Mesenchymal stem cell (in vitro differentiated cells and primary cell): ENCODE data around the gene GNPAT.

Experiments used
- DNase-seq: peaks from one replicate; pipeline ENCODE4 v3.0.0-alpha.2; 2013
- H2AFZ ChIP-seq: one replicate; pipeline ENCODE4 v1.6.1; 2013; ENCODE audit warnings: low read depth, mild to moderate bottlenecking, control low read depth, inconsistent platforms, low read length, moderate library complexity
- H2AK5ac ChIP-seq: 2 replicates; pipeline ENCODE4 v1.6.1; 2013; ENCODE audit warnings: low read length, moderate library complexity, mild to moderate bottlenecking, inconsistent platforms; ENCODE audit not compliant: severe bottlenecking
- H2BK120ac ChIP-seq: one replicate; pipeline ENCODE4 v1.6.1; 2013; ENCODE audit warnings: low read depth, mild to moderate bottlenecking, inconsistent platforms, low read length, moderate library complexity
- H2BK12ac ChIP-seq, 2 experiments: one replicate each; pipeline ENCODE4 v1.6.1; 2013; ENCODE audit warnings: inconsistent platforms in 2 of 2, low read length in 2 of 2, mild to moderate bottlenecking in 2 of 2, moderate library complexity in 2 of 2, control low read depth in 1 of 2
- H2BK15ac ChIP-seq: one replicate; pipeline ENCODE4 v1.6.1; 2013; ENCODE audit warnings: mild to moderate bottlenecking, low read depth, inconsistent platforms; ENCODE audit not compliant: poor library complexity, severe bottlenecking
- H2BK5ac ChIP-seq: 2 replicates; pipeline ENCODE4 v1.6.1; 2013; ENCODE audit warnings: low read depth, mild to moderate bottlenecking, low read length, control low read depth, inconsistent platforms; ENCODE audit not compliant: poor library complexity, severe bottlenecking
- H3K14ac ChIP-seq, 2 experiments: one replicate each; pipeline ENCODE4 v1.6.1; 2013; ENCODE audit warnings: inconsistent platforms in 2 of 2, low read length in 2 of 2, control low read depth in 1 of 2, mild to moderate bottlenecking in 1 of 2, moderate library complexity in 1 of 2
- H3K18ac ChIP-seq, 2 experiments: one replicate each; pipeline ENCODE4 v1.6.1; 2013; ENCODE audit warnings: inconsistent platforms in 2 of 2, low read length in 2 of 2, control low read depth in 1 of 2, low read depth in 1 of 2, mild to moderate bottlenecking in 1 of 2
- H3K23ac ChIP-seq, 2 experiments: one replicate each; pipeline ENCODE4 v1.6.1; 2013; ENCODE audit warnings: inconsistent platforms in 2 of 2, low read length in 2 of 2, mild to moderate bottlenecking in 2 of 2, moderate library complexity in 2 of 2, control low read depth in 1 of 2
- H3K27ac ChIP-seq: 2 replicates; pipeline ENCODE4 v1.5.1; 2013; ENCODE audit warnings: mild to moderate bottlenecking, moderate library complexity, low read length, control low read depth, inconsistent platforms; ENCODE audit not compliant: poor library complexity, severe bottlenecking
- H3K27me3 ChIP-seq, 2 experiments: 2 replicates each; pipeline versions ENCODE4 v1.6.1 to v1.7.0; 2013; ENCODE audit warnings: low read length in 2 of 2, mild to moderate bottlenecking in 2 of 2, moderate library complexity in 2 of 2, control low read depth in 1 of 2, inconsistent platforms in 1 of 2; ENCODE audit not compliant: control insufficient read depth in 1 of 2, insufficient read depth in 1 of 2
- H3K36me3 ChIP-seq, 2 experiments: 2 replicates each; pipeline versions ENCODE4 v1.6.1 to v1.7.0; 2013; ENCODE audit warnings: low read length in 2 of 2, control low read depth in 1 of 2, inconsistent platforms in 1 of 2, low read depth in 1 of 2, mild to moderate bottlenecking in 1 of 2; ENCODE audit not compliant: insufficient read depth in 2 of 2, control insufficient read depth in 1 of 2
- H3K4ac ChIP-seq, 2 experiments: one replicate each; pipeline ENCODE4 v1.6.1; 2013; ENCODE audit warnings: inconsistent platforms in 2 of 2, low read length in 2 of 2, mild to moderate bottlenecking in 2 of 2, moderate library complexity in 2 of 2, control low read depth in 1 of 2, low read depth in 1 of 2
- H3K4me1 ChIP-seq: 2 replicates; pipeline ENCODE4 v1.6.1; 2013; ENCODE audit warnings: low read depth, low read length, control low read depth; ENCODE audit not compliant: control insufficient read depth, insufficient read depth
- H3K4me2 ChIP-seq: 2 replicates; pipeline ENCODE4 v1.6.1; 2013; ENCODE audit warnings: low read length, mild to moderate bottlenecking, inconsistent platforms; ENCODE audit not compliant: poor library complexity, severe bottlenecking
- H3K4me3 ChIP-seq, 2 experiments: 2 replicates each; pipeline versions ENCODE4 v1.5.1 to v1.7.0; 2013; ENCODE audit warnings: low read length in 2 of 2, mild to moderate bottlenecking in 2 of 2, control low read depth in 1 of 2, low read depth in 1 of 2; ENCODE audit not compliant: insufficient read depth in 1 of 2
- H3K79me1 ChIP-seq: replicated peaks from 2 replicates; pipeline ENCODE4 v1.6.1; 2013; ENCODE audit warnings: mild to moderate bottlenecking, control low read depth, low read length, inconsistent platforms; ENCODE audit not compliant: poor library complexity, severe bottlenecking
- H3K9ac ChIP-seq: 2 replicates; pipeline ENCODE4 v1.7.0; 2013; ENCODE audit warnings: mild to moderate bottlenecking, low read length, moderate library complexity
- H3K9me3 ChIP-seq: 2 replicates; pipeline ENCODE4 v1.7.0; 2013; ENCODE audit warnings: mild to moderate bottlenecking, low read length; ENCODE audit not compliant: control insufficient read depth
- H4K8ac ChIP-seq: one replicate; pipeline ENCODE4 v1.6.1; 2013; ENCODE audit warnings: inconsistent platforms, mild to moderate bottlenecking, low read length, moderate library complexity
- H4K91ac ChIP-seq: one replicate; pipeline ENCODE4 v1.6.1; 2013; ENCODE audit warnings: mild to moderate bottlenecking, low read length, inconsistent platforms
- WGBS: methylation state at CpG from one replicate; pipeline ENCODE4 v1.1.7; 2013; ENCODE audit warnings: mixed read lengths; 5-methylcytosine and 5-hydroxymethylcytosine counted together

GNPAT gene

GRCh38 chr1:231278100-231278790 lies 37.2 kb downstream of the GNPAT start:
- Histone ChIP-seq H3K79me1 (no peaks in the 10 kb centered on the region), H3K9me3 (no peaks in the 10 kb centered on the region), H3K18ac (no peak overlapping the region), H3K4me3 (no peak overlapping the region), H2BK12ac (no peak overlapping the region), H3K36me3 (peaks cover 8 to 46% of the 10 kb centered on the region in 2 experiments), H3K9ac (no peak overlapping the region), H3K4me1 (peaks cover 6% of the 10 kb centered on the region), H2AFZ (no peak overlapping the region), H2BK5ac (no peak overlapping the region), H3K14ac (no peak overlapping the region), H4K8ac (no peak overlapping the region), H3K27me3 (no peaks in the 10 kb centered on the region), H3K4me2 (no peak overlapping the region), H3K23ac (no peak overlapping the region), H4K91ac (no peak overlapping the region), H2BK15ac (no peak overlapping the region), H2AK5ac (no peak overlapping the region), H3K4ac (no peak overlapping the region), H2BK120ac (no peak overlapping the region), H3K27ac (no peak overlapping the region)
- no peak for DNase-seq
- 92% methylated on average over 7 of the region's 9 CpGs for WGBS

- H3K27ac ChIP-seq, result no peak overlapping the region
- no peak overlapping the region for H4K91ac ChIP-seq
- peaks cover 5% of the 10 kb centered on the region for H3K4me1 ChIP-seq
- H2BK5ac ChIP-seq, result no peak overlapping the region
- no peak overlapping the region for H4K8ac ChIP-seq
- WGBS, result no CpG with 5 or more reads among the region's 1 CpG
- H3K4me2 ChIP-seq, result no peak overlapping the region
- no peak overlapping the region for H3K4me3 ChIP-seq
- H2BK15ac ChIP-seq, result no peak overlapping the region
- no peaks in the 10 kb centered on the region for H3K27me3 ChIP-seq
- H3K9ac ChIP-seq, result no peak overlapping the region
- no peak overlapping the region for H2AFZ ChIP-seq
- peaks cover 8 to 40% of the 10 kb centered on the region in 2 experiments for H3K36me3 ChIP-seq
- peak; percentile 18 for DNase-seq
- no peaks in the 10 kb centered on the region for H3K79me1 ChIP-seq
- H2BK120ac ChIP-seq, result no peak overlapping the region
- no peaks in the 10 kb centered on the region for H3K9me3 ChIP-seq
- H3K18ac ChIP-seq, result no peak overlapping the region
- no peak overlapping the region for H3K23ac ChIP-seq
- H2AK5ac ChIP-seq, result no peak overlapping the region
- H2BK12ac ChIP-seq, result no peak overlapping the region
- no peak overlapping the region for H3K14ac ChIP-seq
- no peak overlapping the region for H3K4ac ChIP-seq
These were observed 38.1 kb downstream of the GNPAT start for GRCh38 chr1:231279081-231279480.

GRCh38 chr1:231279683-231280082 lies 38.7 kb downstream of the GNPAT start:
- H4K8ac ChIP-seq, result no peak overlapping the region
- no peak for DNase-seq
- peaks cover 8 to 34% of the 10 kb centered on the region in 2 experiments for H3K36me3 ChIP-seq
- no peak overlapping the region for H3K23ac ChIP-seq
- no peak overlapping the region for H3K4me3 ChIP-seq
- H2AFZ ChIP-seq, result no peak overlapping the region
- H3K18ac ChIP-seq, result no peak overlapping the region
- H3K79me1 ChIP-seq, result no peaks in the 10 kb centered on the region
- no peaks in the 10 kb centered on the region for H3K9me3 ChIP-seq
- 96% methylated on average over 7 of the region's 7 CpGs for WGBS
- H2AK5ac ChIP-seq, result no peak overlapping the region
- H3K4me1 ChIP-seq, result peaks cover 2% of the 10 kb centered on the region
- H2BK5ac ChIP-seq, result no peak overlapping the region
- no peak overlapping the region for H2BK12ac ChIP-seq
- no peak overlapping the region for H3K4me2 ChIP-seq
- H3K27ac ChIP-seq, result no peak overlapping the region
- H3K9ac ChIP-seq, result no peak overlapping the region
- no peak overlapping the region for H3K14ac ChIP-seq
- H4K91ac ChIP-seq, result no peak overlapping the region
- no peak overlapping the region for H2BK15ac ChIP-seq
- no peaks in the 10 kb centered on the region for H3K27me3 ChIP-seq
- H2BK120ac ChIP-seq, result no peak overlapping the region
- no peak overlapping the region for H3K4ac ChIP-seq

GRCh38 chr1:231284441-231284840 lies 43.4 kb downstream of the GNPAT start:
- Histone ChIP-seq H3K4me1 (no peaks in the 10 kb centered on the region), H2BK5ac (no peak overlapping the region), H3K4me3 (no peak overlapping the region), H4K8ac (no peak overlapping the region), H2BK120ac (no peak overlapping the region), H3K36me3 (no peaks in the 10 kb centered on the region), H2BK15ac (no peak overlapping the region), H3K4me2 (no peak overlapping the region), H2AFZ (no peak overlapping the region), H3K4ac (no peak overlapping the region), H4K91ac (no peak overlapping the region), H3K23ac (no peak overlapping the region), H2BK12ac (no peak overlapping the region), H3K9ac (no peak overlapping the region), H3K9me3 (no peaks in the 10 kb centered on the region), H2AK5ac (no peak overlapping the region), H3K27ac (no peak overlapping the region), H3K14ac (no peak overlapping the region), H3K27me3 (no peaks in the 10 kb centered on the region), H3K79me1 (no peaks in the 10 kb centered on the region), H3K18ac (no peak overlapping the region)
- no peak for DNase-seq
- 100% methylated on average over 1 of the region's 6 CpGs for WGBS
